B cell (primary cell): Measurements from ENCODE around the gene CAMK2D. TPM values are rescaled to one million over a fixed set of nuclear protein-coding genes. Genes with fewer than 3 reads are reported as not detected.

Experiments used
- ATAC-seq: fragments of 200-7000 bp; cut with Tn5 transposase; one replicate; pipeline ENCODE4 v1.10.0; 2021; ENCODE audit warnings: low read depth, mild to moderate bottlenecking, moderate number of reproducible peaks, moderate library complexity
- CTCF ChIA-PET: fragments of 350-600 bp; sonication (Branson Sonifier 250); formaldehyde crosslinking; loops from one replicate; lab custom pipeline; 2021; ENCODE audit warnings: antibody characterized with exemption, inconsistent platforms; lab: Charles Lee
- POLR2A ChIA-PET: fragments of 350-600 bp; sonication (Branson Sonifier 250); formaldehyde crosslinking; loops from one replicate; lab custom pipeline; 2021; ENCODE audit warnings: antibody characterized with exemption; lab: Charles Lee
- DNase-seq: peaks from one replicate; pipeline ENCODE4 v3.0.0; 2013
- H2AFZ ChIP-seq: 2 replicates; pipeline ENCODE4 v1.6.1; 2012; ENCODE audit warnings: mild to moderate bottlenecking, low read depth, low read length; ENCODE audit not compliant: insufficient read depth, poor library complexity, severe bottlenecking
- H3K27ac ChIP-seq, 2 donors: 1 replicate in 1 of 2; 2 replicates in 1 of 2; pipeline ENCODE4 v1.5.1; 2012 to 2013; ENCODE audit warnings: low read length in 2 of 2, mild to moderate bottlenecking in 2 of 2, moderate library complexity in 1 of 2
- H3K27me3 ChIP-seq, 4 experiments: fragments of 200-600 bp in 1 of 4; sonication (generic) in 1 of 4; replicated peaks in 1 of 4; 1 replicate in 2 of 4; 2 replicates in 2 of 4; pipeline versions ENCODE4 v1.6.1 to v1.7.0; 2013 to 2016; ENCODE audit warnings: low read length in 3 of 4, mild to moderate bottlenecking in 2 of 4, mixed read lengths in 1 of 4, moderate library complexity in 1 of 4; ENCODE audit not compliant: insufficient read depth in 4 of 4, control insufficient read depth in 3 of 4; ENCODE audit errors: control extremely low read depth in 1 of 4
- H3K36me3 ChIP-seq, 2 experiments: replicated peaks in 1 of 2; 1 replicate in 1 of 2; 2 replicates in 1 of 2; pipeline versions ENCODE4 v1.6.1 to v1.7.1; 2013; ENCODE audit warnings: low read length in 1 of 2; ENCODE audit not compliant: insufficient read depth in 2 of 2, control insufficient read depth in 1 of 2; ENCODE audit errors: control extremely low read depth in 1 of 2, extremely low read depth in 1 of 2
- H3K4me1 ChIP-seq, 2 donors: fragments of 200-600 bp in 1 of 2; sonication (generic) in 1 of 2; 1 replicate in 1 of 2; 2 replicates in 1 of 2; pipeline versions ENCODE4 v1.5.1 to v1.6.1; 2013 to 2017; ENCODE audit warnings: low read length in 2 of 2; ENCODE audit not compliant: control insufficient read depth in 2 of 2, insufficient read depth in 2 of 2
- H3K4me2 ChIP-seq: replicated peaks from 2 replicates; pipeline ENCODE3; 2012; ENCODE audit warnings: mild to moderate bottlenecking, low read depth, low read length; ENCODE audit not compliant: poor library complexity, severe bottlenecking
- H3K4me3 ChIP-seq, 5 experiments: fragments of 200-600 bp in 1 of 5; sonication (generic) in 1 of 5; 1 replicate in 3 of 5; 2 replicates in 2 of 5; pipeline versions ENCODE4 v1.5.1 to v1.7.0; 2011 to 2016; ENCODE audit warnings: low read length in 4 of 5, mild to moderate bottlenecking in 4 of 5, low read depth in 2 of 5, control low read depth in 1 of 5, moderate library complexity in 1 of 5; ENCODE audit not compliant: insufficient read depth in 1 of 5; ENCODE audit errors: control extremely low read depth in 1 of 5, extremely low read depth in 1 of 5
- H3K79me2 ChIP-seq: fragments of 200-600 bp; sonication (generic); one replicate; pipeline ENCODE4 v1.6.0; 2016; ENCODE audit warnings: low read length; ENCODE audit not compliant: control insufficient read depth, insufficient read depth
- H3K9ac ChIP-seq: fragments of 200-600 bp; sonication (generic); 2 replicates; pipeline ENCODE4 v1.6.1; 2017; ENCODE audit warnings: mild to moderate bottlenecking, low read length, moderate library complexity
- H3K9me3 ChIP-seq, 3 donors: one replicate each; pipeline versions ENCODE4 v1.6.1 to v1.7.1; 2013; ENCODE audit warnings: low read length in 2 of 3; ENCODE audit not compliant: control insufficient read depth in 2 of 3, insufficient read depth in 1 of 3; ENCODE audit errors: control extremely low read depth in 1 of 3
- H4K20me1 ChIP-seq: 2 replicates; pipeline ENCODE4 v1.6.0; 2012; ENCODE audit warnings: mild to moderate bottlenecking, low read length; ENCODE audit not compliant: insufficient read depth, control insufficient read depth, poor library complexity, severe bottlenecking
- H3K27ac Mint-ChIP-seq: one replicate; pipeline ENCODE4 v1.8.0; 2021; ENCODE audit warnings: mixed read lengths
- H3K27me3 Mint-ChIP-seq: one replicate; pipeline ENCODE4 v1.8.0; 2021; ENCODE audit warnings: mixed read lengths
- H3K4me1 Mint-ChIP-seq: one replicate; pipeline ENCODE4 v1.8.0; 2021; ENCODE audit warnings: mixed read lengths
- H3K4me3 Mint-ChIP-seq: one replicate; pipeline ENCODE4 v1.8.0; 2021; ENCODE audit warnings: mixed read lengths
- H3K9me3 Mint-ChIP-seq: one replicate; pipeline ENCODE4 v1.8.0; 2022; ENCODE audit warnings: mixed read lengths; ENCODE audit not compliant: insufficient read depth
- EZH2 ChIP-seq: IDR thresholded peaks from 2 replicates; pipeline ENCODE4 v1.6.1; 2012; ENCODE audit warnings: borderline replicate concordance, low read depth, mild to moderate bottlenecking, moderate library complexity, low read length; ENCODE audit not compliant: insufficient read depth, poor library complexity, severe bottlenecking
- WGBS: methylation state at CpG from one replicate; pipeline ENCODE4 v1.1.5; 2013; ENCODE audit warnings: missing lambda C conversion rate; ENCODE audit not compliant: insufficient coverage; 5-methylcytosine and 5-hydroxymethylcytosine counted together
- intact Hi-C: fragments of 100-400 bp; cut with micrococcal nuclease; formaldehyde crosslinking; loops from one replicate; pipeline ENCODE4 v1.10.0; 2022
- polyA plus RNA-seq: library from polyadenylated mRNA; depleted of rRNA; stranded (reverse); fragments of >200 nt; gene quantifications from 2 replicates; pipeline ENCODE4 v1.2.3, GENCODE V29; 2012
- total RNA-seq, 2 donors: library from RNA; stranded (reverse); fragments of 120-200 nt in 1 of 2; gene quantifications; 1 replicate in 1 of 2; 2 replicates in 1 of 2; pipeline versions ENCODE4 v1.2.3 to v1.2.4, GENCODE V29; 2013 to 2022
- TF ChIP-seq, protein P1 (sequence below): fragments of 200-600 bp; IDR thresholded peaks from one replicate; pipeline ENCODE4 v1.8.0; 2022; ENCODE audit warnings: antibody characterized with exemption, mild to moderate bottlenecking

The CAMK2D gene
- total and polyA plus RNA-seq, 2 donors (not counting 1 experiment from before 2014, with no cell fraction given) = 26.3 to 57.0 TPM

- CTCF ChIA-PET = interaction anchor here (1.3 kb wide), 1 partner anchor 98 kb away, joined by 3 read pairs; no protein-coding TSS in a partner anchor
- H3K4me3 Mint-ChIP-seq = no peak overlapping the region
Measured at GRCh38 chr4:113539408-113539807, 222.1 kb downstream of the CAMK2D start.

GRCh38 chr4:113537628-113538027, 223.9 kb downstream of the CAMK2D start:
- no peak overlapping the region for H3K4me3 ChIP-seq
- H3K27me3 Mint-ChIP-seq = no peaks in the 10 kb centered on the region
- H3K4me1 ChIP-seq = no peaks in the 10 kb centered on the region
- H3K4me3 Mint-ChIP-seq = no peak overlapping the region
- peaks cover 3% of the 10 kb centered on the region for H3K4me1 Mint-ChIP-seq
- ChIA-PET POLR2A (no interaction called here), CTCF (interaction anchor here (0.5 kb wide), 1 partner anchor 179 kb away, joined by 3 read pairs; no protein-coding TSS in a partner anchor)
- no peak for TF ChIP-seq EZH2
- TF ChIP-seq, protein P1, sequence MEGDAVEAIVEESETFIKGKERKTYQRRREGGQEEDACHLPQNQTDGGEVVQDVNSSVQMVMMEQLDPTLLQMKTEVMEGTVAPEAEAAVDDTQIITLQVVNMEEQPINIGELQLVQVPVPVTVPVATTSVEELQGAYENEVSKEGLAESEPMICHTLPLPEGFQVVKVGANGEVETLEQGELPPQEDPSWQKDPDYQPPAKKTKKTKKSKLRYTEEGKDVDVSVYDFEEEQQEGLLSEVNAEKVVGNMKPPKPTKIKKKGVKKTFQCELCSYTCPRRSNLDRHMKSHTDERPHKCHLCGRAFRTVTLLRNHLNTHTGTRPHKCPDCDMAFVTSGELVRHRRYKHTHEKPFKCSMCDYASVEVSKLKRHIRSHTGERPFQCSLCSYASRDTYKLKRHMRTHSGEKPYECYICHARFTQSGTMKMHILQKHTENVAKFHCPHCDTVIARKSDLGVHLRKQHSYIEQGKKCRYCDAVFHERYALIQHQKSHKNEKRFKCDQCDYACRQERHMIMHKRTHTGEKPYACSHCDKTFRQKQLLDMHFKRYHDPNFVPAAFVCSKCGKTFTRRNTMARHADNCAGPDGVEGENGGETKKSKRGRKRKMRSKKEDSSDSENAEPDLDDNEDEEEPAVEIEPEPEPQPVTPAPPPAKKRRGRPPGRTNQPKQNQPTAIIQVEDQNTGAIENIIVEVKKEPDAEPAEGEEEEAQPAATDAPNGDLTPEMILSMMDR = no peak
- peaks cover 13 to 29% of the 10 kb centered on the region in 2 experiments for H3K36me3 ChIP-seq
- H2AFZ ChIP-seq = no peak overlapping the region
- no peak overlapping the region for H3K9ac ChIP-seq
- no peak overlapping the region for H3K4me2 ChIP-seq
- intact Hi-C loops = no loop called here
- WGBS = 90% methylated on average over 1 of the region's 1 CpG
- H3K27ac ChIP-seq = no peak overlapping the region
- no peak overlapping the region for H3K27ac Mint-ChIP-seq
- H3K9me3 ChIP-seq = no peaks in the 10 kb centered on the region
- H3K27me3 ChIP-seq = no peaks in the 10 kb centered on the region
- ATAC-seq = no peak
- no peaks in the 10 kb centered on the region for H4K20me1 ChIP-seq
- H3K79me2 ChIP-seq = peaks cover 1% of the 10 kb centered on the region
- no peaks in the 10 kb centered on the region for H3K9me3 Mint-ChIP-seq
- no peak for DNase-seq

More at GRCh38 chr4:113539408-113539807, 222.1 kb downstream of the CAMK2D start:
- Histone ChIP-seq H3K9ac (no peak overlapping the region), H3K4me2 (no peak overlapping the region), H3K36me3 (peaks cover 8 to 29% of the 10 kb centered on the region in 2 experiments), H3K27me3 (no peaks in the 10 kb centered on the region), H3K4me1 (no peaks in the 10 kb centered on the region), H2AFZ (no peak overlapping the region), H3K79me2 (peaks cover 10% of the 10 kb centered on the region), H4K20me1 (no peaks in the 10 kb centered on the region), H3K27ac (no peak overlapping the region), H3K9me3 (no peaks in the 10 kb centered on the region), H3K4me3 (no peak overlapping the region)
- POLR2A ChIA-PET = no interaction called here
- DNase-seq (no peak), ATAC-seq (no peak)
- H3K27me3 Mint-ChIP-seq = no peaks in the 10 kb centered on the region
- no peaks in the 10 kb centered on the region for H3K9me3 Mint-ChIP-seq
- peaks cover 5% of the 10 kb centered on the region for H3K4me1 Mint-ChIP-seq
- no peak overlapping the region for H3K27ac Mint-ChIP-seq
- WGBS = 51% methylated on average over 2 of the region's 3 CpGs
- no peak for TF ChIP-seq EZH2
- TF ChIP-seq, protein P1 = no peak
- intact Hi-C loops = no loop called here
